ENCODE measurements around the gene ENGASE.

- TF ChIP-seq CTCF (IDR thresholded peaks at IDR 0.05) (no peak), EP300 (IDR thresholded peaks at IDR 0.05) (no peak), POLR2AphosphoS5 (IDR thresholded peaks at IDR 0.05) (no peak), POLR2A (IDR thresholded peaks at IDR 0.05) (no peak)
Observed at GRCh38 chr17:79125503-79125902, 50.9 kb downstream of the ENGASE start.
